HG03432 (cell line): ENCODE results near the gene CRKL.
A peak's percentile ranks its signal among the peaks of the same experiment; 100 is the strongest.
"Not testable (repeated sequence)": the region's sequence is repeated elsewhere in the genome, so short reads cannot be mapped to it uniquely, and the experiment has no call there.

ENCODE experiments used
- ATAC-seq: cut with Tn5 transposase; IDR thresholded peaks from one replicate; pipeline ENCODE4 v1.9.1; 2021; ENCODE audit warnings: mild to moderate bottlenecking, moderate library complexity; ENCODE audit not compliant: unreplicated experiment

CRKL gene

GRCh38 chr22:20916916-20917810 lies at the start of gene CRKL:
TSS of gene CRKL (plus strand) at chr22:20917407. CDS start at chr22:20917935, 528 bp downstream.
- ATAC-seq: peak; percentile 95

- ATAC-seq: no peak
These were observed 48.9 kb upstream of the CRKL start for GRCh38 chr22:20868025-20868962.

GRCh38 chr22:20869234-20869633 lies 48.0 kb upstream of the CRKL start:
- no peak for ATAC-seq

GRCh38 chr22:20873214-20873613 lies 44.0 kb upstream of the CRKL start:
- no peak for ATAC-seq

- ATAC-seq: no peak
These were observed 41.9 kb upstream of the CRKL start for GRCh38 chr22:20875296-20875695.

GRCh38 chr22:20877715-20878114 lies 39.5 kb upstream of the CRKL start:
- ATAC-seq: no peak

GRCh38 chr22:20881231-20881630 lies 36.0 kb upstream of the CRKL start:
- no peak for ATAC-seq

GRCh38 chr22:20881869-20882815 lies 35.1 kb upstream of the CRKL start:
- ATAC-seq: no peak

GRCh38 chr22:20882855-20883254 lies 34.4 kb upstream of the CRKL start:
- no peak for ATAC-seq

- ATAC-seq: no peak
These were observed 32.8 kb upstream of the CRKL start for GRCh38 chr22:20884454-20884853.

- ATAC-seq: no peak
These were observed 32.1 kb upstream of the CRKL start for GRCh38 chr22:20885017-20885556.

- no peak for ATAC-seq
These were observed 31.5 kb upstream of the CRKL start for GRCh38 chr22:20885557-20886323.

- ATAC-seq: no peak
These were observed 29.8 kb upstream of the CRKL start for GRCh38 chr22:20887375-20887774.

- ATAC-seq: no peak
These were observed 28.0 kb upstream of the CRKL start for GRCh38 chr22:20889025-20889704.

- ATAC-seq: no peak
These were observed 27.2 kb upstream of the CRKL start for GRCh38 chr22:20889904-20890540.

- ATAC-seq: no peak
These were observed 26.2 kb upstream of the CRKL start for GRCh38 chr22:20890975-20891374.

GRCh38 chr22:20897737-20898136 lies 19.5 kb upstream of the CRKL start:
- not testable (repeated sequence) for ATAC-seq

- no peak for ATAC-seq
These were observed 17.3 kb upstream of the CRKL start for GRCh38 chr22:20899827-20900423.
